K562 (cell line): ENCODE measurements around the gene GRIA1. TPM values are rescaled to one million over a fixed set of nuclear protein-coding genes. Genes with fewer than 3 reads are reported as not detected.

Experiments used
- NCOR1 ChIP-seq: fragments of 450-650 bp; IDR thresholded peaks from 2 replicates; pipeline ENCODE4 v1.6.1; 2016; ENCODE audit warnings: mild to moderate bottlenecking, moderate library complexity
- SMAD3 ChIP-seq: fragments of 450-650 bp; formaldehyde crosslinking; conservative IDR thresholded peaks from 2 replicates; pipeline ENCODE4 v1.4.0; 2020; ENCODE audit warnings: mild to moderate bottlenecking
- ZNF717 ChIP-seq: fragments of 250-450 bp; sonication (Bioruptor Pico); IDR thresholded peaks from 2 replicates; pipeline ENCODE4 v1.5.0; 2021
- polyA plus RNA-seq, 8 experiments: library from polyadenylated mRNA; depleted of rRNA in 4 of 8; stranded (reverse) in 5 of 8; unstranded in 3 of 8; fragments of >200 nt; fragmentation: Nextera tagmentation in 2 of 8; fragmentation: Illumina TruSeq in 1 of 8; extraction: Ambion mirVana in 2 of 8; extraction: Trizol in 1 of 8; gene quantifications; 2 replicates each; pipeline versions ENCODE4 v1.2.1 to v1.2.3, GENCODE V29; 2011 to 2014; ENCODE audit warnings: inconsistent platforms in 1 of 8, missing spikeins in 1 of 8
- total RNA-seq, 7 experiments: library from RNA; depleted of rRNA in 6 of 7; stranded (reverse); fragments of >200 nt in 6 of 7; fragmentation: Illumina TruSeq in 2 of 7; extraction: Trizol in 2 of 7; gene quantifications; 2 replicates each; pipeline versions ENCODE4 v1.2.1 to v1.2.3, GENCODE V29; 2011 to 2021; ENCODE audit warnings: low replicate concordance in 1 of 7
- TF ChIP-seq, protein P1 (sequence below), 2 experiments: fragments of 450-650 bp; IDR thresholded peaks; 2 replicates each; pipeline ENCODE4 v1.6.1; 2016; ENCODE audit warnings: mild to moderate bottlenecking in 2 of 2, borderline replicate concordance in 1 of 2, low read depth in 1 of 2, moderate library complexity in 1 of 2

Gene GRIA1
- total and polyA plus RNA-seq, 9 of the 15 experiments (the other 6 are each of a cell fraction or from before 2014, with no cell fraction given): not detected

DNA sequence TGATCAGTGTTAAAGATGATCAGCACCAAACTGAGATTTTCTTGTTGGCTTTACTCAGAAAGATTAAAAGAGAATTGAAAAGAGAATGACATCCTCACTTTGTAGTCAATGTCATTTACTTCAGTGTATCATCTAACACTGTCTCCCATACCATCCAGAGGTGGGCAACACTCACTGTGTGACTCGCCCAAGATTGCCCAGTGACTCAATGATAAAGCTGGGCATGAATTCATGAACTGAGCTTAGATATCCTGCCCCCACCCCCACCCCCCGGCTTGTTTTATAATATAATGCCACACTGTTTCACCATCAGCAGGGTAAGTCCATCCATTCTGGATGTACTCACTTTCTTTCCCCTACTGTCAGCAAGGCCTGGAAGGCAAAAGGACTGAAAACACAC, 306.1 kb downstream of the GRIA1 start (continued):
- TF ChIP-seq, protein P1, sequence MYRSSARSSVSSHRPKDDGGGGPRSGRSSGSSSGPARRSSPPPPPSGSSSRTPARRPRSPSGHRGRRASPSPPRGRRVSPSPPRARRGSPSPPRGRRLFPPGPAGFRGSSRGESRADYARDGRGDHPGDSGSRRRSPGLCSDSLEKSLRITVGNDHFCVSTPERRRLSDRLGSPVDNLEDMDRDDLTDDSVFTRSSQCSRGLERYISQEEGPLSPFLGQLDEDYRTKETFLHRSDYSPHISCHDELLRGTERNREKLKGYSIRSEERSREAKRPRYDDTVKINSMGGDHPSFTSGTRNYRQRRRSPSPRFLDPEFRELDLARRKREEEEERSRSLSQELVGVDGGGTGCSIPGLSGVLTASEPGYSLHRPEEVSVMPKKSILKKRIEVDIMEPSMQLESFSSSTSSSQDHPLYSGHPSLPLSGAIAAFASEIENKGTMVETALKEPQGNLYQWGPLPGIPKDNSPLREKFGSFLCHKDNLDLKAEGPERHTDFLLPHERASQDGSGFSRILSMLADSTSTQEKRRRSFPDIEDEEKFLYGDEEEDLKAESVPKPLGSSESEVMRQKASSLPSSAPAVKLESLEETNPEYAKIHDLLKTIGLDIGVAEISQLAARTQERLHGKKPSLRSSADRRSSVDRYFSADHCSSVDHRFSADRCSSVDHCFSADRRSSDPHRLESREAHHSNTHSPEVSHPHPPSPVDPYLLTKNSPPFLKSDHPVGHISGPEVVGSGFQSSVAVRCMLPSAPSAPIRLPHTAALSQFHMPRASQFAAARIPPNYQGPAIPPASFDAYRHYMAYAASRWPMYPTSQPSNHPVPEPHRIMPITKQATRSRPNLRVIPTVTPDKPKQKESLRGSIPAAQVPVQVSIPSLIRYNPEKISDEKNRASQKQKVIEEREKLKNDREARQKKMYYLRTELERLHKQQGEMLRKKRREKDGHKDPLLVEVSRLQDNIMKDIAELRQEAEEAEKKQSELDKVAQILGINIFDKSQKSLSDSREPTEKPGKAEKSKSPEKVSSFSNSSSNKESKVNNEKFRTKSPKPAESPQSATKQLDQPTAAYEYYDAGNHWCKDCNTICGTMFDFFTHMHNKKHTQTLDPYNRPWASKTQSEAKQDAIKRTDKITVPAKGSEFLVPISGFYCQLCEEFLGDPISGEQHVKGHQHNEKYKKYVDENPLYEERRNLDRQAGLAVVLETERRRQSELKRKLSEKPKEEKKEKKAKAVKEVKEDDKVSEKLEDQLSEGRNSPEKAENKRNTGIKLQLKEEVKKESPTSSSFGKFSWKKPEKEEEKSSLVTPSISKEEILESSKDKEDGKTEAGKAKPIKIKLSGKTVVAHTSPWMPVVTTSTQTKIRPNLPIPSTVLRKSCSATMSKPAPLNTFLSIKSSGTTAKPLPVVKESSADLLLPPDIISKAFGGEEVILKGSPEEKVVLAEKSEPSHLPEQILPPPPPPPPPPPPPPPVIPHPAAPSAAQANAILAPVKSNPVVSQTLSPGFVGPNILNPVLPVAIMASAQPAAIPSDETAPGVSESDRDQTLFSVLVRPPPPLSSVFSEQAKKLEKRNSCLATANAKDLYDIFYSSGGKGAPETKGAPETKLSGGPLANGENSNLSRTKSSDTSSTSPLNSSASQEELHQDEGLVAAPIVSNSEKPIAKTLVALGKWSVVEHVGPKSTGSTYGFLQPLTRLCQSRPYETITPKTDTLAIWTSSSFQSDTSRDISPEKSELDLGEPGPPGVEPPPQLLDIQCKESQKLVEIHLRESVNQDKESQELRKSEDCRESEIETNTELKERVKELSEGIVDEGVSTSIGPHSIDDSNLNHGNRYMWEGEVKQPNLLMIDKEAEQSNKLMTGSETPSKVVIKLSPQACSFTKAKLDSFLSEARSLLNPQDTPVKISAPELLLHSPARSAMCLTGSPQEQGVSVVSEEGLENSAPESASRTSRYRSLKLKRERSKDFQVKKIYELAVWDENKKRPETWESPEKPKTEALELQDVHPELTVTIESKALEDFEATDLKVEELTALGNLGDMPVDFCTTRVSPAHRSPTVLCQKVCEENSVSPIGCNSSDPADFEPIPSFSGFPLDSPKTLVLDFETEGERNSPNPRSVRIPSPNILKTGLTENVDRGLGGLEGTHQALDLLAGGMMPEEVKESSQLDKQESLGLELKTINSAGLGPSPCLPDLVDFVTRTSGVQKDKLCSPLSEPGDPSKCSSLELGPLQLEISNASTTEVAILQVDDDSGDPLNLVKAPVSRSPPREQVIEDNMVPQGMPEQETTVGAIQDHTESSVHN (IDR thresholded peaks at IDR 0.05; ENCODE audit: borderline replicate concordance in 1 of 2, low read depth in 1 of 2): no peak
- TF ChIP-seq SMAD3 (no peak), NCOR1 (no peak), ZNF717 (CRISPR knock-in tag) (no peak)
